Neuronal stem cell (in vitro differentiated cells): Measurements from ENCODE around the gene MPRIP.
A peak's percentile ranks its signal among the peaks of the same experiment; 100 is the strongest.

Experiments
- DNase-seq: peaks from one replicate; pipeline ENCODE4 v3.0.0-alpha.2; 2013; ENCODE audit warnings: low spot score
- H2AFZ ChIP-seq: one replicate; pipeline ENCODE4 v1.6.1; 2013; ENCODE audit warnings: mild to moderate bottlenecking, low read length, inconsistent platforms
- H2AK5ac ChIP-seq: 2 replicates; pipeline ENCODE4 v1.6.1; 2013; ENCODE audit warnings: low read depth, mild to moderate bottlenecking, inconsistent platforms, low read length, moderate library complexity, mixed read lengths
- H2BK120ac ChIP-seq: 2 replicates; pipeline ENCODE4 v1.6.1; 2013; ENCODE audit warnings: low read depth, mild to moderate bottlenecking, inconsistent platforms, low read length, moderate library complexity, mixed read lengths
- H2BK12ac ChIP-seq: one replicate; pipeline ENCODE4 v1.6.1; 2013; ENCODE audit warnings: low read length, inconsistent platforms
- H2BK15ac ChIP-seq: 2 replicates; pipeline ENCODE4 v1.6.1; 2013; ENCODE audit warnings: mild to moderate bottlenecking, low read length, inconsistent platforms, mixed read lengths
- H2BK5ac ChIP-seq: one replicate; pipeline ENCODE4 v1.6.1; 2013; ENCODE audit warnings: inconsistent platforms, mild to moderate bottlenecking, low read length, moderate library complexity
- H3K14ac ChIP-seq: one replicate; pipeline ENCODE4 v1.6.1; 2013; ENCODE audit warnings: low read length, inconsistent platforms
- H3K18ac ChIP-seq: 2 replicates; pipeline ENCODE4 v1.6.1; 2013; ENCODE audit warnings: low read length, inconsistent platforms
- H3K23ac ChIP-seq: 2 replicates; pipeline ENCODE4 v1.6.1; 2013; ENCODE audit warnings: low read depth, mild to moderate bottlenecking, mixed read lengths, low read length, inconsistent platforms; ENCODE audit not compliant: poor library complexity
- H3K27ac ChIP-seq: replicated peaks from 3 replicates; pipeline ENCODE4 v1.5.1; 2013; ENCODE audit warnings: low read length, inconsistent platforms
- H3K27me3 ChIP-seq, 3 experiments: 2 replicates each; pipeline ENCODE4 v1.6.1; 2013; ENCODE audit warnings: low read length in 3 of 3, mild to moderate bottlenecking in 2 of 3, inconsistent platforms in 1 of 3, low read depth in 1 of 3, mixed read lengths in 1 of 3, moderate library complexity in 1 of 3; ENCODE audit not compliant: control insufficient read depth in 3 of 3, insufficient read depth in 3 of 3
- H3K36me3 ChIP-seq, 2 donors: replicated peaks in 1 of 2; 2 replicates each; pipeline ENCODE4 v1.6.1; 2013; ENCODE audit warnings: low read length in 2 of 2; ENCODE audit not compliant: control insufficient read depth in 2 of 2, insufficient read depth in 2 of 2
- H3K4ac ChIP-seq: 2 replicates; pipeline ENCODE4 v1.6.1; 2013; ENCODE audit warnings: inconsistent platforms, mild to moderate bottlenecking, low read length, moderate library complexity
- H3K4me1 ChIP-seq, 2 donors: 1 replicate in 1 of 2; 2 replicates in 1 of 2; pipeline ENCODE4 v1.6.1; 2013; ENCODE audit warnings: low read length in 2 of 2, low read depth in 1 of 2; ENCODE audit not compliant: control insufficient read depth in 2 of 2, insufficient read depth in 1 of 2
- H3K4me2 ChIP-seq: one replicate; pipeline ENCODE4 v1.6.1; 2013; ENCODE audit warnings: mild to moderate bottlenecking, low read length, inconsistent platforms; ENCODE audit not compliant: insufficient read depth, poor library complexity, severe bottlenecking
- H3K4me3 ChIP-seq, 2 donors: 2 replicates each; pipeline ENCODE4 v1.5.1; 2013; ENCODE audit warnings: low read length in 2 of 2, mild to moderate bottlenecking in 2 of 2, inconsistent platforms in 1 of 2, moderate library complexity in 1 of 2
- H3K79me1 ChIP-seq: one replicate; pipeline ENCODE4 v1.6.1; 2013; ENCODE audit warnings: low read depth, mild to moderate bottlenecking, inconsistent platforms, low read length, moderate library complexity
- H3K9ac ChIP-seq: one replicate; pipeline ENCODE4 v1.6.1; 2013; ENCODE audit warnings: mild to moderate bottlenecking, low read depth, low read length, inconsistent platforms; ENCODE audit not compliant: poor library complexity
- H3K9me3 ChIP-seq, 2 donors: replicated peaks in 1 of 2; 2 replicates each; pipeline versions ENCODE3 to v1.6.1; 2013; ENCODE audit warnings: low read length in 2 of 2, mild to moderate bottlenecking in 2 of 2, inconsistent platforms in 1 of 2, low read depth in 1 of 2, mixed read lengths in 1 of 2, moderate library complexity in 1 of 2; ENCODE audit not compliant: control insufficient read depth in 2 of 2, insufficient read depth in 1 of 2
- H4K8ac ChIP-seq: one replicate; pipeline ENCODE4 v1.6.1; 2013; ENCODE audit warnings: low read depth, mild to moderate bottlenecking, inconsistent platforms, low read length, moderate library complexity
- H4K91ac ChIP-seq: one replicate; pipeline ENCODE4 v1.6.1; 2013; ENCODE audit warnings: low read length, low read depth, mild to moderate bottlenecking, inconsistent platforms; ENCODE audit not compliant: poor library complexity
- WGBS, 2 donors: extraction: QIAGEN DNeasy Blood & Tissue Kit; methylation state at CpG; one replicate each; pipeline ENCODE4 v1.1.7; 2013; ENCODE audit warnings: missing lambda C conversion rate in 2 of 2, mixed read lengths in 1 of 2; ENCODE audit not compliant: insufficient read length in 2 of 2, insufficient replicate concordance in 1 of 2; ENCODE audit errors: extremely low coverage in 2 of 2; 5-methylcytosine and 5-hydroxymethylcytosine counted together

Gene MPRIP

DNA sequence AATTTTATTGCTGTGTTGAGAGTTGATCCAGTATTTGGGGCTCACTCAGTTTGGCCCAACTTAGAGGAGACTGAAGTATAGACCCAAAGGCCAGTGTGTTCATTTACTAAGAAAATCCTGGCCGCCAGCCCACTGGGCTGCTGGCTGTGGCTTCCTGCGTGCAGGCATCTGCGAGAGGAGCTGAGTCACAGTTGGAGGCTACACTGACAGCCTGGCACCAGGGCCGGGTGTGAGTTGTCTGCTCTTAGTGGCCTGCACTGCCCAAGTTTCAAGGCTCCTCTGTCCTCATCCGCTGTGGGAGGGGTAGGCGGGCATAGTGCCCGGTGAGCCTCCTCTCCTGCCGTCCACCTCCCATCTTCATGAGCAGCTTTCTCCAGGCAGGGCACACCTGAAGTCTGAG is 109.7 kb downstream of the MPRIP start:
- no peak overlapping the region for H3K4me3 ChIP-seq
- no peak overlapping the region for H2BK120ac ChIP-seq
- no peak overlapping the region for H2AK5ac ChIP-seq
- no peak overlapping the region for H3K18ac ChIP-seq
- no peak overlapping the region for H3K14ac ChIP-seq
- H3K27ac ChIP-seq: no peak overlapping the region
- H3K36me3 ChIP-seq: peaks cover 37 to 95% of the 10 kb centered on the region in 2 donors
- H3K79me1 ChIP-seq: no peaks in the 10 kb centered on the region
- H4K91ac ChIP-seq: no peak overlapping the region
- no peak for DNase-seq
- H3K9me3 ChIP-seq: no peaks in the 10 kb centered on the region
- H3K27me3 ChIP-seq: no peaks in the 10 kb centered on the region
- peak overlapping the region; percentile 27 for H3K9ac ChIP-seq
- no peak overlapping the region for H3K4ac ChIP-seq
- no peak overlapping the region for H2BK5ac ChIP-seq
- no peak overlapping the region for H2BK15ac ChIP-seq
- H2BK12ac ChIP-seq: no peak overlapping the region
- H2AFZ ChIP-seq: no peak overlapping the region
- no CpG with 5 or more reads among the region's 8 CpGs for WGBS, 2 donors
- H4K8ac ChIP-seq: no peak overlapping the region
- H3K4me2 ChIP-seq: no peak overlapping the region
- peaks cover 0 to 2% of the 10 kb centered on the region in 2 donors for H3K4me1 ChIP-seq
- H3K23ac ChIP-seq: no peak overlapping the region

DNA sequence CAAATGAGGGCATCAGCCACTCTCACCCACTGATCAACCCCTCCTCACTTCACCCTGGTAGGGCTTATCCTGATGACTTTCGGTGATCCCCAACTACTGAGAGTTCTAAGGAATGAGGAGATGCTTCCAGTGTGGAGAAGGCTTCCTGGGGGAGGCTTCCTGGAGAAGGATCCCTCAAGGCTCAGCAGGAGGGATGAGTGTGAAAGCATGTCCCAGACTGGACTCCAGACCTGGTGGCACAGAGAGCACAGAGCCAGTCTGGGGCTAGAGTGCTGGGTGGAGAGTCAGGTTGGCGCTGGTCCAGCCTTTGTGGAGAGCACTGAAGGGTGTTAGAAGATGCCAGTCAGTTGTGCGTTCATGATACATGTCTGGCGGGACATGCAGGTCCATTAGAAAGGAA is 110.1 kb downstream of the MPRIP start:
- no CpG with 5 or more reads among the region's 4 CpGs for WGBS, 2 donors
- H3K9ac ChIP-seq: no peak overlapping the region

DNA sequence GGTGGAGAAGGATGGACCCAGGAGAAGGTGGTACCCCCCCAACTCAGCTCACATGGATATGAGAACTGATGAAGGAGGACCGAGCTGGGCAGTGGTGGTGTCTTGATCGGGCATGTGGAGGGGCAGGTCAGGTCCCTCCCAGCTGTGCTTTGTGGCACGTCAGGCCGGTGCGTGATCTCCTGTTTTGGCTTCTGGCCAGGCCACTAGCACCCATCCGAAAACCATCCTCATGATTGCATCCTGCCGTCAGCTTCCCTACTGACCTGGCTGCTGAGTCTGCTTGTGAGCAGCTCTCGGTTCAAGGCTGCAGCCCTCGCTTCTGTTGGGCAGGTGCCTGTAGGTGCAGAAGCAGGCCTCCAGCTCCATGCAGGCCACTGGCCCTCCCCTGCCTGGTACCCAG is 110.8 kb downstream of the MPRIP start:
- H3K36me3 ChIP-seq: peaks cover 39 to 93% of the 10 kb centered on the region in 2 donors

More for the DNA sequence above, 110.1 kb downstream of the MPRIP start:
- H4K8ac ChIP-seq: no peak overlapping the region
- no peak overlapping the region for H3K4me3 ChIP-seq
- H3K27ac ChIP-seq: no peak overlapping the region
- H3K23ac ChIP-seq: no peak overlapping the region
- no peak overlapping the region for H2BK5ac ChIP-seq
- no peak overlapping the region for H2BK12ac ChIP-seq
- no peak overlapping the region for H3K4me2 ChIP-seq
- H3K14ac ChIP-seq: no peak overlapping the region
- H2AK5ac ChIP-seq: no peak overlapping the region
- H3K4me1 ChIP-seq: peaks cover 0 to 2% of the 10 kb centered on the region in 2 donors
- no peak overlapping the region for H3K4ac ChIP-seq
- no peak overlapping the region for H4K91ac ChIP-seq
- H3K79me1 ChIP-seq: no peaks in the 10 kb centered on the region
- H2BK15ac ChIP-seq: no peak overlapping the region
- no peak overlapping the region for H3K18ac ChIP-seq
- H3K27me3 ChIP-seq: no peaks in the 10 kb centered on the region
- peaks cover 39 to 95% of the 10 kb centered on the region in 2 donors for H3K36me3 ChIP-seq
- H2AFZ ChIP-seq: no peak overlapping the region
- H2BK120ac ChIP-seq: no peak overlapping the region
- H3K9me3 ChIP-seq: no peaks in the 10 kb centered on the region
- no peak for DNase-seq

DNA sequence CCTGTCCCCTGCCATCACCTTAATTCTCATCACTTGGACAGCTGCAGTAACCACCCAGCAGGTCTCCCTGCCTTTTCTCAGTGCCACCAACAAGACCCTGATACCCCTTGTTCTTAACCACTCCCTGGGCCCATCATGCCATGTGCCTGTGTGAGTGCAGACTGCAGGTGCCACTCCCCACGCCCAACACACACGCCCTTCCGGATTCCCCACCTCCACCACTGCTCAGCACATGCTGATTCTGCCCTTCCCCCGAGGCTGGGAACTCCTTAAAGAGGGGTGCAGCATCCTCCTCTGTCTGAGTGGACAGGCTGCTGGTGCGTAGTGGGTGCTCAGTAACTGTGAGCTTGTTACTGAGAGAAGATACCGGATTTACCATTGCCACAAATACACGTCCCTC is 111.5 kb downstream of the MPRIP start:
- H3K36me3 ChIP-seq: peaks cover 42 to 89% of the 10 kb centered on the region in 2 donors
- no peak overlapping the region for H2AK5ac ChIP-seq
- peaks cover 0 to 2% of the 10 kb centered on the region in 2 donors for H3K4me1 ChIP-seq
- H4K8ac ChIP-seq: no peak overlapping the region
- H3K4me3 ChIP-seq: no peak overlapping the region
- no peak overlapping the region for H3K4ac ChIP-seq
- H2BK12ac ChIP-seq: no peak overlapping the region
- H3K18ac ChIP-seq: no peak overlapping the region
- H3K23ac ChIP-seq: no peak overlapping the region
- no peaks in the 10 kb centered on the region for H3K9me3 ChIP-seq
- DNase-seq: no peak
- no peaks in the 10 kb centered on the region for H3K27me3 ChIP-seq
- no peak overlapping the region for H3K9ac ChIP-seq
- H3K14ac ChIP-seq: no peak overlapping the region
- no peak overlapping the region for H2BK15ac ChIP-seq
- H2BK120ac ChIP-seq: peak overlapping the region; percentile 49
- no peak overlapping the region for H2BK5ac ChIP-seq
- H3K4me2 ChIP-seq: no peak overlapping the region
- no peak overlapping the region for H4K91ac ChIP-seq
- no CpG with 5 or more reads among the region's 7 CpGs for WGBS, 2 donors
- H2AFZ ChIP-seq: no peak overlapping the region
- no peaks in the 10 kb centered on the region for H3K79me1 ChIP-seq
- no peak overlapping the region for H3K27ac ChIP-seq

More for the DNA sequence above, 110.8 kb downstream of the MPRIP start:
- H3K23ac ChIP-seq: no peak overlapping the region
- no peaks in the 10 kb centered on the region for H3K9me3 ChIP-seq
- H3K9ac ChIP-seq: no peak overlapping the region
- no peak overlapping the region for H2BK120ac ChIP-seq
- H3K4me1 ChIP-seq: peaks cover 0 to 2% of the 10 kb centered on the region in 2 donors
- H2AFZ ChIP-seq: no peak overlapping the region
- H4K8ac ChIP-seq: no peak overlapping the region
- no peak overlapping the region for H2BK15ac ChIP-seq
- H4K91ac ChIP-seq: no peak overlapping the region
- no peak overlapping the region for H3K14ac ChIP-seq
- H3K79me1 ChIP-seq: no peaks in the 10 kb centered on the region
- H2AK5ac ChIP-seq: no peak overlapping the region
- H3K4me2 ChIP-seq: no peak overlapping the region
- no CpG with 5 or more reads among the region's 9 CpGs for WGBS, 2 donors
- no peak overlapping the region for H3K27ac ChIP-seq
- H3K4ac ChIP-seq: no peak overlapping the region
- no peaks in the 10 kb centered on the region for H3K27me3 ChIP-seq
- H2BK5ac ChIP-seq: no peak overlapping the region
- no peak overlapping the region for H2BK12ac ChIP-seq
- no peak for DNase-seq
- no peak overlapping the region for H3K4me3 ChIP-seq
- H3K18ac ChIP-seq: no peak overlapping the region
